Colonic mucosa (tissue), 4 donors: ENCODE measurements around the gene TRPV2. TPM values are rescaled to one million over a fixed set of nuclear protein-coding genes. Genes with fewer than 3 reads are reported as not detected.
A peak's percentile ranks its signal among the peaks of the same experiment; 100 is the strongest.

Source experiments
- DNase-seq: peaks from one replicate; pipeline ENCODE4 v3.0.0-alpha.2; 2020
- H3K27ac ChIP-seq: fragments of 200-600 bp; one replicate; pipeline ENCODE4 v1.8.0; 2021
- H3K27me3 ChIP-seq: fragments of 200-600 bp; one replicate; pipeline ENCODE4 v1.8.0; 2021
- H3K36me3 ChIP-seq: fragments of 200-600 bp; one replicate; pipeline ENCODE4 v1.8.0; 2021
- H3K4me1 ChIP-seq: fragments of 200-600 bp; one replicate; pipeline ENCODE4 v1.8.0; 2021; ENCODE audit warnings: mild to moderate bottlenecking
- H3K4me3 ChIP-seq: fragments of 200-600 bp; one replicate; pipeline ENCODE4 v1.8.0; 2021
- H3K9ac ChIP-seq, 2 donors: one replicate each; pipeline ENCODE4 v1.7.0; 2013; ENCODE audit warnings: control low read depth in 2 of 2, low read depth in 2 of 2, low read length in 2 of 2
- H3K9me3 ChIP-seq: fragments of 200-600 bp; one replicate; pipeline ENCODE4 v1.8.0; 2021
- intact Hi-C: fragments of 100-400 bp; cut with DNase I; formaldehyde crosslinking; loops from one replicate; pipeline ENCODE4 v1.14.1; 2022
- total RNA-seq, 2 donors: library from RNA; stranded (reverse); fragmentation: NEBNext Ultra II Directional in 1 of 2; extraction: Animal tissue kit (Norgen Biotek cat#: 25700) in 1 of 2; gene quantifications; one replicate each; pipeline ENCODE4 v1.2.1, GENCODE V29; 2021
- TF ChIP-seq, protein P1 (sequence below): fragments of 200-600 bp; IDR thresholded peaks from one replicate; pipeline ENCODE4 v1.8.0; 2022; ENCODE audit warnings: antibody characterized with exemption, mild to moderate bottlenecking
- donor health status: healthy.
- donor health status: DM: no; HTN: no; CAD: no.
- donor health status: DM: no; HTN: no; CAD: no.

The TRPV2 gene
- total RNA-seq, 2 donors from 2014 or later = 5.4 to 7.4 TPM

DNA sequence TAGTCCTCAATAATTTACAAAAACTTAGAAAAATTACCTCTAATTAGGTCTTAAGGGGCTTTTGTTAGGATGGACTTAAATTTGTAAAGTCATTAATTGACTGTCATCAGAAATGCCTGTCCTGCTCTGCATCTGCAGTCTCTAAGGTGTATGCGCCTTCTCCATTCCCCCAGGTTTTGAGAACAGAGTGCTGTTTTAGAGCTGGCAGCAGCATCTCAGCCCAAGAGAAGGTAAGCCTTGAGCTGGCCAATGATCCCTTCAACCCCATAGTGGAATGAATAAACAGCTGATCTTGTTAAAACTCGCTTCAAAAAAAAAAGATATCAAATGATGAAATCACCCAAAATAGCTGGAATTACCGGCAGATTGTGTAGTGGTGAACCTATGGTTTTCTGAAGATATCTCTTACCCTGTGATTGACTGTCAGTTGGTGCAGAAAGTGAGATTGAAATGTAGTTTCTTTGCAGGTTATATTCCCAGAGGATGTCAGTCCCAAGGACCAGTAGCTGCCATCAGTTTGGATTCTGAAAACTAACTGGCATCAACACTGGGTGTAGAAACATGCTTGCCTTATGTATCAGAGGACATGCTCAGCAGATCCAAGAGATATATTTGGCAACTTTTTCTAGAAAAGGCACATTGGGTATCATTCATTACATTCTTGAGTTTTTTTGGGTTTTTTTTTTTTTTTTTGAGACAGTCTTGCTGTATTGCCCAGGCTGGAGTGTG, 25.7 kb downstream of the TRPV2 start:
- Histone ChIP-seq H3K9me3 (no peaks in the 10 kb centered on the region), H3K4me3 (peak overlapping the region; percentile 98), H3K27me3 (no peaks in the 10 kb centered on the region), H3K9ac (peak overlapping the region in 1 of 2 donors; percentile 90), H3K36me3 (no peaks in the 10 kb centered on the region), H3K27ac (no peak overlapping the region), H3K4me1 (peaks cover 10% of the 10 kb centered on the region)
- intact Hi-C loops = no loop called here
- no peak for DNase-seq
- TF ChIP-seq, protein P1, sequence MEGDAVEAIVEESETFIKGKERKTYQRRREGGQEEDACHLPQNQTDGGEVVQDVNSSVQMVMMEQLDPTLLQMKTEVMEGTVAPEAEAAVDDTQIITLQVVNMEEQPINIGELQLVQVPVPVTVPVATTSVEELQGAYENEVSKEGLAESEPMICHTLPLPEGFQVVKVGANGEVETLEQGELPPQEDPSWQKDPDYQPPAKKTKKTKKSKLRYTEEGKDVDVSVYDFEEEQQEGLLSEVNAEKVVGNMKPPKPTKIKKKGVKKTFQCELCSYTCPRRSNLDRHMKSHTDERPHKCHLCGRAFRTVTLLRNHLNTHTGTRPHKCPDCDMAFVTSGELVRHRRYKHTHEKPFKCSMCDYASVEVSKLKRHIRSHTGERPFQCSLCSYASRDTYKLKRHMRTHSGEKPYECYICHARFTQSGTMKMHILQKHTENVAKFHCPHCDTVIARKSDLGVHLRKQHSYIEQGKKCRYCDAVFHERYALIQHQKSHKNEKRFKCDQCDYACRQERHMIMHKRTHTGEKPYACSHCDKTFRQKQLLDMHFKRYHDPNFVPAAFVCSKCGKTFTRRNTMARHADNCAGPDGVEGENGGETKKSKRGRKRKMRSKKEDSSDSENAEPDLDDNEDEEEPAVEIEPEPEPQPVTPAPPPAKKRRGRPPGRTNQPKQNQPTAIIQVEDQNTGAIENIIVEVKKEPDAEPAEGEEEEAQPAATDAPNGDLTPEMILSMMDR = no peak

DNA sequence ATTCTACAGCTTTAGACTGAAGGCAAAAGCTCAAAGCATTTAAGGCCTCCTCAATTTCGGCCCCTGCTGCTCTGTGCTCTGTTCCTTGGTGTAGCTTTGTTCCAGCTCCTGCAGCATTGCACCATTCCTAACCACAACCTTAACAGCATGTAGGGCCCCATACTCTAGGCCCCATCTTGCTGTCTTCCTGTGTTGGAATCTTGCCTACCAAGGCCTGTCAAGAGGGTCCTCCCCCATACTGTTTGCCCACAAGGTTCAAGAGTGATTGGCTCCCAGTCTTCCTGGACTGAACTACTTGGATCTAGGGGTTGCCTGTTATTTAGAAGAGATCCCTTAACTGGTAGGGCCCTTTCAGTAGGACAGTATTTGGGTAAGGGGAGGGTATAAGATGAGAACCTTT, 26.8 kb downstream of the TRPV2 start:
- intact Hi-C loops = no loop called here
- peaks cover 10% of the 10 kb centered on the region for H3K4me1 ChIP-seq
- no peak overlapping the region for H3K27ac ChIP-seq
- TF ChIP-seq, protein P1 = no peak
- no peak for DNase-seq
- no peaks in the 10 kb centered on the region for H3K27me3 ChIP-seq
- H3K36me3 ChIP-seq = no peaks in the 10 kb centered on the region
- H3K9ac ChIP-seq = peak overlapping the region in 1 of 2 donors; percentile 43
- H3K4me3 ChIP-seq = no peak overlapping the region
- H3K9me3 ChIP-seq = no peaks in the 10 kb centered on the region

DNA sequence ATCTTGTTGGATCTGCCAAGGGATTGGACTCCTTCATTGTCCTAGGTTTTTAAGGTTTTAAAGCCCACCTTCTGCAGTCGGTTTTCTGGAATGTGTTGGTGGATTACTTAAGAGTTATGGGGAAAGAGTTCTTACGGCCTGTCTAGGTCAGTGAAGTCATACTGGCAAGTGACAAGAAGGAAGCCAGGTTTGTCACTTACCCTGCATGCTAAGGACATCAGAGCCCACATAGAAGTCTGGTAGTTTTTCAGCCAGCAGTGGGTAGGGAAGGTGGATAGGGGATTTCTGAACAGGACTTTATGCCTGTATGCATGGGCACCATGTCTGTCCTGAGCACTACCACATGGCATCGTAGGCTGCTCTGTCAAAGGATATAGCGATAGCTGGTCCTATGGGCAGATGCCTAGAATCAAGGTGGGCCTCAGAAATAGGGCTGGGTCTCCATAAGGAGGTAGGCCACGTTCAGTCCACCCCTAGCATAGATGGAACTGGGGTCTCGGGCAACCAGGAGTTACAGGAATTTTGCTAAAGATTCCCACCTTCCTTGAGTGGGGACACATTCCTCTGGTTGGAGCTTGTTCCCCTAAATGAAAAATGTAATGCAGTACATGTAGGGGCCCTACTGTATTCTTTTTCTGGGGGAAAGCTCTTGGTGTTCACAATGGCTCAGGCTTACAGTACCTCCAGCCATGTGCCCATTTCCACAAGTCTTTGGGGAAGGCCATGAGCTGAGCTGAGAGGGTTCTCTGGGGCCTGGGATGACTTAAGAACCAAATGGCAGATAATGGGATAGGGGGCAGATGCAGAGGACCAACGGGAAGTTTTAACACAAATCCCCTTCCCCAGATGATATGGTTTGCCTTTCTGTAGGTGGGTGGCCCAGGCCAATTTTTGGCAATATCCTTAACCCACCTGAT, 27.5 kb downstream of the TRPV2 start:
- TF ChIP-seq, protein P1 = no peak
- DNase-seq = no peak
- H3K36me3 ChIP-seq = no peaks in the 10 kb centered on the region
- H3K27ac ChIP-seq = no peak overlapping the region
- H3K27me3 ChIP-seq = no peaks in the 10 kb centered on the region
- no peak overlapping the region for H3K4me3 ChIP-seq
- peaks cover 10% of the 10 kb centered on the region for H3K4me1 ChIP-seq
- peak overlapping the region in 1 of 2 donors; percentile 43 for H3K9ac ChIP-seq
- no peaks in the 10 kb centered on the region for H3K9me3 ChIP-seq
- intact Hi-C loops = no loop called here

DNA sequence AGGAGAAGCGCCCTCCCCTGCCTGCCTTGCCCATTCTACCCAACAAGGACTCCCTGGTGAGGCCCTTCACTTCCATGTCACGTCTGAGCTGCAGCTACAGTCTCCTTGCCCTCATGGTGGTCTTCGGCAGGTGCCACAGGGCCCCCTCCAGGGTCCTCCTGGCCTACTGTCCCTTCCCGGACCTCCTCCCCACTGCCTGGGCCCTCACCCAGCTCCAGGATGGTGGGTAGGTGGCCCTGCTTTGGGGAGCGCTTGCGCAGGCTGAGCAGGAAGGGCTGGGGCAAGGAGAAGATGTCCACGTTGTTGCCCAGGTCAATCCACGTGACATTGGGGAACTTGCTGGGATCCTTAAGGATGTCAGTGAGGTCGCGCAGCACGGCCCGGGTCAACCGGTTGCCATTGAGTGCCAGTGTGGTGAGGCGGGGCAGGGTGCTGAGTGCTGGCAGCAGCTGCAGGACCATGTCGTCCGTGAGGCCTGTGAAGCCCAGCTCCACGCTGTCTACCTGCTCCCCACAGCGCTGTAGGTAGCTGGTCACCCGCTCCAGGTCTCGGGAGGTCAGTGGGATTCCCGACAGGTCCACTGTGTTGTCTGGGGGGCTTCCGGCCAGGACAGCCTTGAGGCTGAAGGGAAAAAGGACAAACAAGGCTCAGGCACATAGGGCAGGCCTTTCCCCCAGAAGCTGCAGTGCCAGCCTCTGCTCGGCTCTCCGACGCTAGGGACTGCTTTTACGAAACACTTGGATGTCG, 28.3 kb downstream of the TRPV2 start:
- no peak for DNase-seq
- Histone ChIP-seq H3K27ac (no peak overlapping the region), H3K36me3 (peaks cover 5% of the 10 kb centered on the region), H3K27me3 (no peaks in the 10 kb centered on the region), H3K4me1 (peaks cover 10% of the 10 kb centered on the region), H3K4me3 (no peak overlapping the region), H3K9ac (peak overlapping the region in 1 of 2 donors; percentile 13), H3K9me3 (no peaks in the 10 kb centered on the region)
- intact Hi-C loops = no loop called here
- TF ChIP-seq, protein P1 = no peak

DNA sequence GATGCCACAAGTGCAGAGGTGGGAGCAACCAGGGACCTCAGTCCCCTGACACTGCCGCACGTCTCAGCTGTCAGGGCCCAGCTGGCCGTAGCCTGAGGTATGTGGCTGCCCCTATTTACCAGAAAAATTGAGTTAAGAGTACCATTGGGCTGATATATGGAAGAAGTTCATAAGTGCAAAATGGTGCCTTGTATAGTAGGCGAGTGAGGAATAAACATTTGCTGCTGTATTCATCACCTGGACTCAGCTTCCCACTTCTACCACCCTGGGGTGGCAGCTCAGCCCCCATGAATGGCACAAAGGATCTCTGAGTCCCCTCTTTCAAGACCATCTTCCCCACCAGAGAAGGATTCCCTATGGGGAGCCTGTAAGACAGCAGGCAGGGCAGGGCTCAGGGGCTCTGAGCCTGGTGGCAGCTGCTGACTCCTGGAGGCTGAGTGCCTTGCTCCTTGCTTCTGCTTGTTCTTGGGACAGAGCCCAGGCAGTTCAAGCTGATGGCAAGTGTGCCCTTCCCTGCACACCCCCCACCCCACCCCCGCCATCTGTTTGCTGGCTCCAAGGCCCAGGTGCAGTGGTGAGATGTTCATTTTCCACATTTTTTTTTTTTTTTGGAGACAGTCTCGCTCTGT, 29.0 kb downstream of the TRPV2 start:
- Histone ChIP-seq H3K4me3 (no peak overlapping the region), H3K27ac (no peak overlapping the region), H3K27me3 (no peaks in the 10 kb centered on the region), H3K9me3 (no peaks in the 10 kb centered on the region), H3K9ac (peak overlapping the region in 1 of 2 donors; percentile 13), H3K4me1 (peaks cover 10% of the 10 kb centered on the region), H3K36me3 (peaks cover 5% of the 10 kb centered on the region)
- DNase-seq = no peak
- TF ChIP-seq, protein P1 = no peak
- intact Hi-C loops = no loop called here
